Activated CD8-positive, alpha-beta T cell treated with anti-CD3 and anti-CD28 coated beads for 36 hours (primary cell): ENCODE results near the gene ATG4C. TPM values are rescaled to one million over a fixed set of nuclear protein-coding genes. Genes with fewer than 3 reads are reported as not detected.

Source experiments
- ATAC-seq: fragments of 200-7000 bp; cut with Tn5 transposase; one replicate; pipeline ENCODE4 v1.10.0; 2021; ENCODE audit warnings: mild to moderate bottlenecking, moderate library complexity
- CTCF ChIA-PET: fragments of 350-600 bp; sonication (Branson Sonifier 250); formaldehyde crosslinking; loops from one replicate; lab custom pipeline; 2021; ENCODE audit warnings: antibody characterized with exemption; lab: Charles Lee
- POLR2A ChIA-PET: fragments of 350-600 bp; sonication (Branson Sonifier 250); formaldehyde crosslinking; loops from one replicate; lab custom pipeline; 2021; ENCODE audit warnings: antibody characterized with exemption; lab: Charles Lee
- DNase-seq: peaks from one replicate; pipeline ENCODE4 v3.0.0-alpha.2; 2020
- H3K27ac Mint-ChIP-seq: one replicate; pipeline ENCODE4 v1.8.0; 2021; ENCODE audit warnings: mild to moderate bottlenecking, mixed read lengths
- H3K27me3 Mint-ChIP-seq: one replicate; pipeline ENCODE4 v1.8.0; 2021; ENCODE audit warnings: mixed read lengths
- H3K36me3 Mint-ChIP-seq: one replicate; pipeline ENCODE4 v1.8.0; 2021; ENCODE audit warnings: low read depth, mixed read lengths
- H3K4me1 Mint-ChIP-seq: one replicate; pipeline ENCODE4 v1.8.0; 2021; ENCODE audit warnings: low read depth, mixed read lengths
- H3K4me3 Mint-ChIP-seq: one replicate; pipeline ENCODE4 v1.8.0; 2021; ENCODE audit warnings: mild to moderate bottlenecking, moderate library complexity, mixed read lengths
- H3K9me3 Mint-ChIP-seq: one replicate; pipeline ENCODE4 v1.8.0; 2021; ENCODE audit warnings: mixed read lengths
- CTCF ChIP-seq: fragments of 200-600 bp; IDR thresholded peaks from one replicate; pipeline ENCODE4 v1.8.0; 2022; ENCODE audit warnings: antibody characterized with exemption, mild to moderate bottlenecking
- intact Hi-C: fragments of 100-400 bp; cut with micrococcal nuclease; formaldehyde crosslinking; loops from one replicate; pipeline ENCODE4 v1.10.0; 2022
- total RNA-seq, 2 experiments: library from RNA; stranded (reverse); gene quantifications; one replicate each; pipeline ENCODE4 v1.2.3, GENCODE V29; 2021

The ATG4C gene
- total RNA-seq, 2 experiments from 2014 or later: 13.7 to 15.5 TPM

- Mint-ChIP-seq H3K36me3 (no peaks in the 10 kb centered on the region), H3K9me3 (no peaks in the 10 kb centered on the region), H3K4me3 (no peak overlapping the region), H3K4me1 (no peaks in the 10 kb centered on the region), H3K27ac (no peak overlapping the region), H3K27me3 (peaks cover 6% of the 10 kb centered on the region)
- CTCF ChIA-PET: no interaction called here
- TF ChIP-seq CTCF: no peak
- intact Hi-C loops: no loop called here
- ATAC-seq: no peak
- DNase-seq: no peak
- POLR2A ChIA-PET: no interaction called here
Measured at GRCh38 chr1:62869217-62869754, 85.4 kb downstream of the ATG4C start.

GRCh38 chr1:62870148-62870547, 86.2 kb downstream of the ATG4C start:
- Mint-ChIP-seq H3K9me3 (no peaks in the 10 kb centered on the region), H3K27me3 (peaks cover 10% of the 10 kb centered on the region), H3K4me3 (no peak overlapping the region), H3K27ac (no peak overlapping the region), H3K36me3 (no peaks in the 10 kb centered on the region), H3K4me1 (no peaks in the 10 kb centered on the region)
- ATAC-seq (no peak), DNase-seq (no peak)
- intact Hi-C loops: no loop called here
- ChIA-PET POLR2A (interaction anchor here (0.7 kb wide), 1 partner anchor 10 kb away, joined by 3 read pairs; no protein-coding TSS in a partner anchor), CTCF (no interaction called here)
- TF ChIP-seq CTCF: no peak

- CTCF ChIA-PET: no interaction called here
- H3K36me3 Mint-ChIP-seq: no peaks in the 10 kb centered on the region
- H3K9me3 Mint-ChIP-seq: peaks cover 2% of the 10 kb centered on the region
- intact Hi-C loops: no loop called here
- H3K27me3 Mint-ChIP-seq: peaks cover 27% of the 10 kb centered on the region
- DNase-seq: no peak
- POLR2A ChIA-PET: no interaction called here
- no peak overlapping the region for H3K4me3 Mint-ChIP-seq
- no peak overlapping the region for H3K27ac Mint-ChIP-seq
- no peaks in the 10 kb centered on the region for H3K4me1 Mint-ChIP-seq
- no peak for ATAC-seq
- no peak for TF ChIP-seq CTCF
Measured at GRCh38 chr1:62875676-62876075, 91.7 kb downstream of the ATG4C start.

- POLR2A ChIA-PET: no interaction called here
Measured at GRCh38 chr1:62876535-62876934, 92.6 kb downstream of the ATG4C start.

More at GRCh38 chr1:62876535-62876934, 92.6 kb downstream of the ATG4C start:
- ATAC-seq: no peak
- no peak for DNase-seq
- TF ChIP-seq CTCF: no peak
- H3K27ac Mint-ChIP-seq: no peak overlapping the region
- H3K27me3 Mint-ChIP-seq: peaks cover 27% of the 10 kb centered on the region
- peaks cover 2% of the 10 kb centered on the region for H3K9me3 Mint-ChIP-seq
- H3K36me3 Mint-ChIP-seq: no peaks in the 10 kb centered on the region
- no peaks in the 10 kb centered on the region for H3K4me1 Mint-ChIP-seq
- H3K4me3 Mint-ChIP-seq: no peak overlapping the region
- intact Hi-C loops: no loop called here
- CTCF ChIA-PET: interaction anchor here (1.0 kb wide), 1 partner anchor 10 kb away, joined by 3 read pairs; no protein-coding TSS in a partner anchor
